Upper lobe of left lung (tissue), 6 donors: ENCODE results near the gene POU3F1. TPM values are rescaled to one million over a fixed set of nuclear protein-coding genes. Genes with fewer than 3 reads are reported as not detected.
"Not testable (repeated sequence)": the region's sequence is repeated elsewhere in the genome, so short reads cannot be mapped to it uniquely, and the experiment has no call there.

Source experiments
- ATAC-seq, 2 donors: fragments of 200-7000 bp; cut with Tn5 transposase; one replicate each; pipeline ENCODE4 v1.9.1; 2022; ENCODE audit warnings: mild to moderate bottlenecking in 2 of 2, moderate library complexity in 2 of 2; ENCODE audit not compliant: low FRiP score in 2 of 2
- DNase-seq, 2 donors: peaks; one replicate each; pipeline ENCODE4 v3.0.0-alpha.2; 2019 to 2020
- H3K27ac ChIP-seq, 4 donors: fragments of 200-600 bp; sonication (generic); one replicate each; pipeline ENCODE4 v1.5.1; 2016 to 2019
- H3K27me3 ChIP-seq, 4 donors: fragments of 200-600 bp; sonication (generic); one replicate each; pipeline ENCODE4 v1.5.1; 2017 to 2019
- H3K36me3 ChIP-seq, 4 donors: fragments of 200-600 bp; sonication (generic); one replicate each; pipeline ENCODE4 v1.5.1; 2016 to 2019
- H3K4me1 ChIP-seq, 4 donors: fragments of 200-600 bp; sonication (generic); one replicate each; pipeline ENCODE4 v1.5.1; 2018 to 2019
- H3K4me3 ChIP-seq, 4 donors: fragments of 200-600 bp; sonication (generic); one replicate each; pipeline ENCODE4 v1.5.1; 2017 to 2019; ENCODE audit warnings: mild to moderate bottlenecking in 2 of 4, moderate library complexity in 1 of 4
- H3K9me3 ChIP-seq, 4 donors: fragments of 200-600 bp; sonication (generic); one replicate each; pipeline ENCODE4 v1.5.1; 2018 to 2019
- EP300 ChIP-seq, 4 donors: sonication (generic); formaldehyde crosslinking; IDR thresholded peaks; one replicate each; pipeline ENCODE4 v1.5.1; 2017; ENCODE audit warnings: antibody characterized with exemption in 4 of 4, control low read depth in 2 of 4
- POLR2A ChIP-seq, 4 donors: fragments of 450-650 bp; IDR thresholded peaks; one replicate each; pipeline ENCODE4 v1.5.1; 2016 to 2017; ENCODE audit warnings: antibody characterized with exemption in 4 of 4, mild to moderate bottlenecking in 2 of 4
- POLR2AphosphoS5 ChIP-seq, 2 donors: sonication (generic); formaldehyde crosslinking; IDR thresholded peaks; one replicate each; pipeline ENCODE4 v1.5.1; 2017; ENCODE audit warnings: antibody characterized with exemption in 2 of 2
- WGBS, 2 donors: methylation state at CpG; one replicate each; pipeline ENCODE4 v1.1.5; 2017 to 2018; 5-methylcytosine and 5-hydroxymethylcytosine counted together
- total RNA-seq, 6 donors: library from RNA; depleted of rRNA in 4 of 6; stranded (reverse); fragments of >200 nt in 4 of 6; gene quantifications; one replicate each; pipeline versions ENCODE4 v1.1.0 to v1.2.1, GENCODE V29; 2016 to 2021
- TF ChIP-seq, protein P1 (sequence below), 6 experiments: fragments of 450-650 bp in 4 of 6; fragments of 200-600 bp in 2 of 6; sonication (generic) in 2 of 6; IDR thresholded peaks; one replicate each; pipeline ENCODE4 v1.5.1; 2016 to 2019; ENCODE audit warnings: antibody characterized with exemption in 6 of 6
- donor health status: DM: no; HTN: no; CAD: no; lungs with moderate emphysema.
- donor health status: DM: no; HTN: yes; CAD: no; lungs with severe emphysema.

Gene POU3F1
- total RNA-seq, 6 donors from 2014 or later = 0.40 to 1.0 TPM; not detected in 4

GRCh38 chr1:38034871-38035270, 11.7 kb downstream of the POU3F1 start:
- H3K4me1 ChIP-seq = peaks cover 9 to 15% (median 14%) of the 10 kb centered on the region in 4 donors
- ATAC-seq = no peak
- WGBS, 2 donors = 84% methylated on average over 10 of the region's 13 CpGs; no CpG with 5 or more reads in 1 of the 2 donors
- peak in 1 of 2 donors; percentile 64 for DNase-seq
- H3K27ac ChIP-seq = no peak overlapping the region
- H3K9me3 ChIP-seq = no peaks in the 10 kb centered on the region
- H3K36me3 ChIP-seq = no peaks in the 10 kb centered on the region
- TF ChIP-seq POLR2A (IDR thresholded peaks at IDR 0.05) (no peak), EP300 (IDR thresholded peaks at IDR 0.05) (no peak), POLR2AphosphoS5 (IDR thresholded peaks at IDR 0.05) (no peak)
- TF ChIP-seq, protein P1, sequence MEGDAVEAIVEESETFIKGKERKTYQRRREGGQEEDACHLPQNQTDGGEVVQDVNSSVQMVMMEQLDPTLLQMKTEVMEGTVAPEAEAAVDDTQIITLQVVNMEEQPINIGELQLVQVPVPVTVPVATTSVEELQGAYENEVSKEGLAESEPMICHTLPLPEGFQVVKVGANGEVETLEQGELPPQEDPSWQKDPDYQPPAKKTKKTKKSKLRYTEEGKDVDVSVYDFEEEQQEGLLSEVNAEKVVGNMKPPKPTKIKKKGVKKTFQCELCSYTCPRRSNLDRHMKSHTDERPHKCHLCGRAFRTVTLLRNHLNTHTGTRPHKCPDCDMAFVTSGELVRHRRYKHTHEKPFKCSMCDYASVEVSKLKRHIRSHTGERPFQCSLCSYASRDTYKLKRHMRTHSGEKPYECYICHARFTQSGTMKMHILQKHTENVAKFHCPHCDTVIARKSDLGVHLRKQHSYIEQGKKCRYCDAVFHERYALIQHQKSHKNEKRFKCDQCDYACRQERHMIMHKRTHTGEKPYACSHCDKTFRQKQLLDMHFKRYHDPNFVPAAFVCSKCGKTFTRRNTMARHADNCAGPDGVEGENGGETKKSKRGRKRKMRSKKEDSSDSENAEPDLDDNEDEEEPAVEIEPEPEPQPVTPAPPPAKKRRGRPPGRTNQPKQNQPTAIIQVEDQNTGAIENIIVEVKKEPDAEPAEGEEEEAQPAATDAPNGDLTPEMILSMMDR (IDR thresholded peaks at IDR 0.05) = no peak
- no peak overlapping the region for H3K4me3 ChIP-seq
- no peaks in the 10 kb centered on the region for H3K27me3 ChIP-seq

DNA sequence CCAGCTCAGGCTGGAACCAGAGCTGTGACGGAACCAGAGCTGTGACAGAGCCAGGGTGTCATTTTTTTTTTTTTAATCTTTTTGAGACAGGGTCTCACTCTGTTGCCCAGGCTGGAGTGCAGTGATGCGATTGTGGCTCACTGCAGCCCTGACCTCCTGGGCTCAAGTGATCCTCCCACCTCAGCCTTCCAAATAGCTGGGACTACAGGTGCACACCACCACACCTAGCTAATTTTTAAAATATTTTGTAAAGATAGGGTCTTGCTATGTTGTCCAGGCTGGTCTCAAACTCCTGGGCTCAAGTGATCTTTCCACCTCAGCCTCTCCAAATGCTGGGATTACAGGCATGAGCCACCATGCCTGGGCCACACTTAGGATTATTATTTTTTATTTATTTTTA, 13.6 kb downstream of the POU3F1 start:
- ATAC-seq, DNase-seq, H3K9me3 ChIP-seq, H3K27me3 ChIP-seq, H3K36me3 ChIP-seq, H3K4me3 ChIP-seq, H3K27ac ChIP-seq: not testable (repeated sequence)
- 97 to 100% methylated on average over 2 of the region's 2 CpGs for WGBS, 2 donors
- H3K4me1 ChIP-seq = peaks cover 22 to 34% (median 27%) of the 10 kb centered on the region in 4 donors

DNA sequence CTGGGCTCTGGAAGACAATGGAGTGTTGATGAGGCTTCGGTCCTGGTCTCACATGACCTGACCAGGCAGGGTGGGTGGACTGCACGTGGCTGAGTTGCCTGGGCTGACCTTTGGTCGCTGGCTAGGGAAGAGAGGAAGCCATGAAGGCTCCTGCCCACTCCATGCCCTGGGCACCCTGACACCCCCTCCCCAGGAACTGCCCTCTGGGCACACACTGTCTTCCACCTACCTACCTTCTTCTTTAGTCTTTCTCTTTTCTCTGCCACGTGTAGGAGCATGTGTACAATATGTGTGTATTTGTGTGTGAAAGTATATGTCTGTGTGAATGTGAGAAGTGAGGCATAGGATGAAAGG, 15.1 kb downstream of the POU3F1 start:
- no peaks in the 10 kb centered on the region for H3K36me3 ChIP-seq
- H3K4me3 ChIP-seq = no peak overlapping the region
- 55 to 65% methylated on average over 4 of the region's 4 CpGs for WGBS, 2 donors
- H3K4me1 ChIP-seq = peaks cover 27 to 46% (median 39%) of the 10 kb centered on the region in 4 donors
- no peaks in the 10 kb centered on the region for H3K27me3 ChIP-seq
- ATAC-seq (no peak), DNase-seq (no peak)
- no peak for TF ChIP-seq POLR2AphosphoS5 (IDR thresholded peaks at IDR 0.05)
- no peak overlapping the region for H3K27ac ChIP-seq
- H3K9me3 ChIP-seq = no peaks in the 10 kb centered on the region

GRCh38 chr1:38030596-38031512, 15.7 kb downstream of the POU3F1 start:
- Histone ChIP-seq H3K4me3 (peak overlapping the region in 1 of 4 donors; percentile 22), H3K9me3 (no peaks in the 10 kb centered on the region), H3K4me1 (peaks cover 27 to 48% (median 39%) of the 10 kb centered on the region in 4 donors), H3K27ac (no peak overlapping the region), H3K27me3 (no peaks in the 10 kb centered on the region), H3K36me3 (peaks cover 0 to 6% (median 2%) of the 10 kb centered on the region in 4 donors)
- DNase-seq (peak in 1 of 2 donors; percentile 64), ATAC-seq (no peak)
- TF ChIP-seq, protein P1 (IDR thresholded peaks at IDR 0.05) = no peak
- TF ChIP-seq POLR2A (IDR thresholded peaks at IDR 0.05) (no peak), POLR2AphosphoS5 (IDR thresholded peaks at IDR 0.05) (no peak), EP300 (IDR thresholded peaks at IDR 0.05) (no peak)
- WGBS, 2 donors = 67 to 81% methylated on average over 14 to 17 of the region's 17 CpGs

GRCh38 chr1:38029685-38030511, 16.7 kb downstream of the POU3F1 start:
- H3K36me3 ChIP-seq = peaks cover 6 to 16% (median 12%) of the 10 kb centered on the region in 4 donors

More at GRCh38 chr1:38029685-38030511, 16.7 kb downstream of the POU3F1 start:
- DNase-seq (peak in 1 of 2 donors; percentile 37), ATAC-seq (peak in 1 of 2 donors; percentile 47)
- TF ChIP-seq EP300 (IDR thresholded peaks at IDR 0.05) (no peak), POLR2AphosphoS5 (IDR thresholded peaks at IDR 0.05) (no peak), POLR2A (IDR thresholded peaks at IDR 0.05) (no peak)
- TF ChIP-seq, protein P1 (IDR thresholded peaks at IDR 0.05) = no peak
- Histone ChIP-seq H3K27ac (peak overlapping the region in 2 of 4 donors; percentile 34 to 43), H3K4me1 (peaks cover 27 to 48% (median 39%) of the 10 kb centered on the region in 4 donors), H3K4me3 (peak overlapping the region in 1 of 4 donors; percentile 22), H3K9me3 (no peaks in the 10 kb centered on the region), H3K27me3 (no peaks in the 10 kb centered on the region)
- 15 to 17% methylated on average over 9 to 12 of the region's 12 CpGs for WGBS, 2 donors
